Suprapubic skin (tissue), 4 donors: ENCODE data around the gene CARD8.

Source experiments
- CTCF ChIP-seq, 2 donors: fragments of 200-600 bp in 1 of 2; fragments of 450-650 bp in 1 of 2; sonication (generic) in 1 of 2; IDR thresholded peaks; one replicate each; pipeline ENCODE4 v1.5.1; 2016 to 2019; ENCODE audit warnings: antibody characterized with exemption in 2 of 2, mild to moderate bottlenecking in 1 of 2, moderate library complexity in 1 of 2
- EP300 ChIP-seq: sonication (generic); formaldehyde crosslinking; IDR thresholded peaks from one replicate; pipeline ENCODE4 v1.6.1; 2017; ENCODE audit warnings: antibody characterized with exemption
- POLR2A ChIP-seq, 2 donors: fragments of 450-650 bp; IDR thresholded peaks; one replicate each; pipeline ENCODE4 v1.6.1; 2017; ENCODE audit warnings: antibody characterized with exemption in 2 of 2, mild to moderate bottlenecking in 2 of 2, moderate library complexity in 2 of 2
- POLR2AphosphoS5 ChIP-seq, 3 donors: sonication (generic); formaldehyde crosslinking; IDR thresholded peaks; one replicate each; pipeline ENCODE4 v1.6.1; 2017; ENCODE audit warnings: antibody characterized with exemption in 3 of 3

- TF ChIP-seq POLR2A (IDR thresholded peaks at IDR 0.05) (no peak), CTCF (IDR thresholded peaks at IDR 0.05) (no peak), POLR2AphosphoS5 (IDR thresholded peaks at IDR 0.05) (no peak), EP300 (no peak)
Measured at GRCh38 chr19:48175578-48175977, 80.1 kb downstream of the CARD8 start.
